IPS DF 19.7 (cell line): ENCODE measurements around the gene GEMIN5.
"Not testable (repeated sequence)": the region's sequence is repeated elsewhere in the genome, so short reads cannot be mapped to it uniquely, and the experiment has no call there.

Experiments
- DNase-seq: peaks from one replicate; pipeline ENCODE4 v3.0.0-alpha.2; 2013; ENCODE audit warnings: low read depth, low spot score

The GEMIN5 gene, protein sequence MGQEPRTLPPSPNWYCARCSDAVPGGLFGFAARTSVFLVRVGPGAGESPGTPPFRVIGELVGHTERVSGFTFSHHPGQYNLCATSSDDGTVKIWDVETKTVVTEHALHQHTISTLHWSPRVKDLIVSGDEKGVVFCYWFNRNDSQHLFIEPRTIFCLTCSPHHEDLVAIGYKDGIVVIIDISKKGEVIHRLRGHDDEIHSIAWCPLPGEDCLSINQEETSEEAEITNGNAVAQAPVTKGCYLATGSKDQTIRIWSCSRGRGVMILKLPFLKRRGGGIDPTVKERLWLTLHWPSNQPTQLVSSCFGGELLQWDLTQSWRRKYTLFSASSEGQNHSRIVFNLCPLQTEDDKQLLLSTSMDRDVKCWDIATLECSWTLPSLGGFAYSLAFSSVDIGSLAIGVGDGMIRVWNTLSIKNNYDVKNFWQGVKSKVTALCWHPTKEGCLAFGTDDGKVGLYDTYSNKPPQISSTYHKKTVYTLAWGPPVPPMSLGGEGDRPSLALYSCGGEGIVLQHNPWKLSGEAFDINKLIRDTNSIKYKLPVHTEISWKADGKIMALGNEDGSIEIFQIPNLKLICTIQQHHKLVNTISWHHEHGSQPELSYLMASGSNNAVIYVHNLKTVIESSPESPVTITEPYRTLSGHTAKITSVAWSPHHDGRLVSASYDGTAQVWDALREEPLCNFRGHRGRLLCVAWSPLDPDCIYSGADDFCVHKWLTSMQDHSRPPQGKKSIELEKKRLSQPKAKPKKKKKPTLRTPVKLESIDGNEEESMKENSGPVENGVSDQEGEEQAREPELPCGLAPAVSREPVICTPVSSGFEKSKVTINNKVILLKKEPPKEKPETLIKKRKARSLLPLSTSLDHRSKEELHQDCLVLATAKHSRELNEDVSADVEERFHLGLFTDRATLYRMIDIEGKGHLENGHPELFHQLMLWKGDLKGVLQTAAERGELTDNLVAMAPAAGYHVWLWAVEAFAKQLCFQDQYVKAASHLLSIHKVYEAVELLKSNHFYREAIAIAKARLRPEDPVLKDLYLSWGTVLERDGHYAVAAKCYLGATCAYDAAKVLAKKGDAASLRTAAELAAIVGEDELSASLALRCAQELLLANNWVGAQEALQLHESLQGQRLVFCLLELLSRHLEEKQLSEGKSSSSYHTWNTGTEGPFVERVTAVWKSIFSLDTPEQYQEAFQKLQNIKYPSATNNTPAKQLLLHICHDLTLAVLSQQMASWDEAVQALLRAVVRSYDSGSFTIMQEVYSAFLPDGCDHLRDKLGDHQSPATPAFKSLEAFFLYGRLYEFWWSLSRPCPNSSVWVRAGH (N-terminal part only)

DNA sequence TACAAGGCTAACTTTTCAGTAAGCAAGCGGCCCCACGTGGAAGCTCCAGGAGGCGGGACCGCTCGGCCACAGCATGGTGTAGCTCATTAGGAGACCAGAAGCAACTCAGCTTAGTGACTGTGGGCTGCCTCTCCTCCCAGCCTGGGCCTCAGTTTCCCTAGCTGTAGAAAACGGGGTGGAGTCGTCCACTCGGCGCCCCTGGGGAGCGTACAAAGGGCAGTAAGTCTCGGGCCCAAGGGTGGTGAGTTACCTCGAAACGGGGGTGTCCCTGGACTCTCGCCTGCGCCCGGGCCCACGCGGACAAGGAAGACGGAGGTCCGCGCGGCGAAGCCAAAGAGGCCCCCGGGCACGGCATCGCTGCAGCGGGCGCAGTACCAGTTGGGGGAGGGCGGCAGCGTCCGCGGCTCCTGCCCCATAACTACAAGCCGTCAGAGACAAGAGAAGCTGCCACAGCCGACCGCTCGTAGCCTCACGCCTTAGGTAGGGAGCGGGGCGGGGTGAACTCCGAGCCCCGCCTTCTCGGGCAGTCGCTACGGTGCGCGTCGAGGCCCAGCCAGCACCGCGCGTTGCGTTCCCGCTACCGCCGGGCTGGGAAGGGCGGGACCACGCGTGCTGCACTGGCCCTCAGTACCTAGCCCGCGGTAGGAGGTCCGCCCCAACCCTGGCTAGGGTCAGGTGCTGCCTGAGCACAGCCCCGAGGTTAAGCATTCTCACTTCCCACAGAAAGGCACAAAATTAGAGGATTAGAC lies at the start of gene GEMIN5:
Gene GEMIN5 (minus strand): TSS at position 494 of the 749 bp plus-strand sequence. CDS start 78 bp downstream, at position 416.
- DNase-seq: peak; percentile 48

DNA sequence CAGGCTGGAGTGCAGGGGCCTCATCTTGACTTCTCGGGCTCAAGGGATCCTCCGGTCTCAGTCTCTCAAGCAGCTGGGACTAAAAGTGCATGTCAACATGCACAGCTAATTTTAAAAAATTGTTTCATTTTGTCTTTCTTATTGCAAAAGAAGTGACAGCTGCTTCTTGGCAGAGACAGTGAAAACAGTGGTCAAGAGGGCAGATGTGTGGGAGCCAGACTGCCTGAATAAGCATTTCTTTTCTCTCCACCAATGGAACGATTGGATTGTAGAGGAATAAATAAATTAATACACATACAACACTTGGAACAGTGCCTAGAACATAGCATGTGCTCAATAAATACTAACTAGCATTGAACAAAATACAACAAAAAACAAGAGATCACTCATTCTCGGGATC lies 48.1 kb upstream of the GEMIN5 start:
- DNase-seq: no peak

GRCh38 chr5:154984946-154985516 lies 47.0 kb upstream of the GEMIN5 start:
- no peak for DNase-seq

GRCh38 chr5:154978294-154978693 lies 40.3 kb upstream of the GEMIN5 start:
- not testable (repeated sequence) for DNase-seq

DNA sequence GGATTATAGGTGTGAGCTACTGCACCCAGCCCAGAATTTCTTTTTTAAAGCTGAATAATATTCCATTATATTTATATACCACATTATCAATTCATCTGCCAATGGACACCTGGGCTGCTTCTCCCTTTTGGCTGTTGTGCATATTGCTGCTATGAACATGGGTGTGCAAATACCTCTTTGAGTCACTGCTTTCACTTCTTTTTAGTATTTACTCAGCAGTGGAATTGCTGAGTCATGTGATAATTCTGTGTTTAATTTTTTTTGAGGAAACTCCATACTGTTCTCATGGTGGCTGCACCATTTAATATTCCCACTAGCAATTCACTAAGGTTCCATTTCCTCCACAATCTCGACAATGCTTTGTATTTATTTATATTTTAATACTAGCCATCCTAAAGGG lies 39.4 kb upstream of the GEMIN5 start:
- no peak for DNase-seq

GRCh38 chr5:154976082-154976481 lies 38.1 kb upstream of the GEMIN5 start:
- DNase-seq: not testable (repeated sequence)

GRCh38 chr5:154972476-154973080 lies 34.6 kb upstream of the GEMIN5 start:
- DNase-seq: no peak

DNA sequence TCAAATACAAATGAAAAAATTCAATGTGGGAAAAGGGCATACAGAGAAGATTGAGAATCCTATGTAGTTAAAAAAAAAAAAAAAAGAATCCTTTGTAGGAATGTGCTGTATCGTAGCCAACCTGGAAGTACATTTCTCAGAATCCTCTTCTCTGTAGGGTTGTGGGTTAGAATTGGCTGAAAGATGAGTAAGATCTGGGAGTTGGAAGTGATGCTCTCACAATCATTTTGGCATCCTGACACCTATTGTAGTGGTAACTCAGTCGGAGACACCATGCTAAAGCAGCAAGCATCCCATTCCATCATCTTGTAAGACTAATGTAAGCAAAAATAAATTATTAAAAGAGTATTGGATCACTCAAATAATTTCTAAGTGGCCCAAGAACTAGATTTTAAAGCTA lies 33.5 kb upstream of the GEMIN5 start:
- no peak for DNase-seq

GRCh38 chr5:154970759-154971158 lies 32.7 kb upstream of the GEMIN5 start:
- no peak for DNase-seq

DNA sequence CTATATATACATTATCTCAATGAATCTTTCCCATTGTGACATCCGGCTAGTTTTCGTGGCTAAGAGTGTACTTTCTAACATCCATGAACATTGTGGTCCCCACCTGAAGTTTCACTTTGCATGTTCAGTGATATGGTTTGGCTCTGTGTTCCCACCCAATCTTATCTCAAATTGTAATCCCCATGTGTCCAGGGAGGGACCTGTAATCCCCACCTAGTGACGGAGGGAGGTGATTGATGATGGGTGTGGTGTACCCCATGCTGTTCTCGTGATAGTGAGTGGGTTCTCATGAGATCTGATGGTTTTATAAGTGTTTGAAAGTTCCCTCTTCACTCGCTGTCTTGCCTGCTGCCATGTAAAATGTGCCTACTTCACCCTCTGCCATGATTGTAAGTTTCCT lies 30.9 kb upstream of the GEMIN5 start:
- no peak for DNase-seq

DNA sequence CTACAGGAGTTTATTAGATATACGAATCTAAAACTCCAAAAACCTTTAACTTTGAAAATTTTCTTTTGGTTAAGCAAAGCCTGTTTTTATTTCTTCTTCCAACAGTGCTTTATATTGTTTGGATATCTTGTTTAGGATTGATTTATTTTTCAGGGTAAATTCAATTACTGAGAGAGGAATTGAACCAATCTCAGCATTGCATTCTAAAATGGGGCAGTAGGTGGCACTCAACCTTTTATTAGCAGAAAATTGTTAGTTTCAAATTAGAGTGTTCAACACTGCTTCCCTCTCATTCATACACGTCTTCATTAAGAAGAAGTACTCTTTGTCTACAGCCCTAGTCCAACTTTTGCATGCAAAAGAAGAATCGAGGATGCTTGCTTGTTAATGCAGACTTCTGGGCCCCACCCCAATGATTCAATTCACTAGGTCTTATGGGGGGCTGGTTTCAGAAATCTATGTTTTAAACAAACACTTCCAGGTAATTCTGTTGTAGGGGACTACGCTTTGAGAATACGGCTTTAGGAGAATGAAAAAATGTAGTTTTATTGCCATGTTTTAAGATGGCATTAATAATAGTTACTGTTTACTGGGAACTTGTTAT lies 29.5 kb upstream of the GEMIN5 start:
- no peak for DNase-seq

GRCh38 chr5:154966874-154967273 lies 28.9 kb upstream of the GEMIN5 start:
- no peak for DNase-seq

GRCh38 chr5:154966081-154966841 lies 28.2 kb upstream of the GEMIN5 start:
- no peak for DNase-seq

- no peak for DNase-seq
Measured at GRCh38 chr5:154962494-154962893, 24.5 kb upstream of the GEMIN5 start.

DNA sequence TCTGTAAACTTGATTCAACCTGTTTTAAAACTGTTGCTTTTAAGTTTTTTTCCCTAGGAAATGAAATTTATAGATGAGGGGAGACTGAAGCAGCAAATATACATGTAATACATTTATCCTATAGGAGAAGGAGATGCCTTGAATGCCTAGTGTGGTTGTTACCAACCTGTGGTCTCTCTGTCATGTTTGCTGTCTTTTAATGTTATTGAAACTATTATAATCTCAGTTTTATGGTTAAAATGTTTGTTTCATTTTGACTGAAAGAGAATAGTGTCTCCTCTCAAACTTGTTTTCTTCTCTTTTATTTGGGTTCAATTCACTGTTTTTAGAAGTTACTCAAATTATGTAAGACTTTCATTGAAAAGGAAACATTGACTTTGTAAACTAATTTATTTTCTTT lies 18.7 kb upstream of the GEMIN5 start:
- DNase-seq: no peak

DNA sequence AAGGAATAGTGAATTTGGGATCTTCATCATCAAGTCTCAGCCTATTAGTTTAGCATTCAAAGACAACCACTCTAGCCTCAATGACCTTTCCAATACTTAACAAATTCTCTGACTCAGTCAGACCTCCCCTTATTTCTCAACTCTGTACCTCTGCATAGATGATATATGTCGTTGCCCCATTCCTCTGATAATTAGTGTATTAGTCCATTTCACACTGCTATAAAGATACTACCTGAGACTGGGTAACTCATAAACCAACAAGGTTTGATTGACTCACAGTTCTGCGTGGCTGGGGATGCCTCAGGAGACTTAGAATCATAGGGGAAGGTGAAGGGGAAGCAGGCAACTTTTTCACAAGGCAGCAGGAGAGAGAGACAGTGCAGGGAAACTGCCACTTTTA lies 11.8 kb upstream of the GEMIN5 start:
- DNase-seq: no peak

GRCh38 chr5:154948313-154948712 lies 10.3 kb upstream of the GEMIN5 start:
- no peak for DNase-seq

DNA sequence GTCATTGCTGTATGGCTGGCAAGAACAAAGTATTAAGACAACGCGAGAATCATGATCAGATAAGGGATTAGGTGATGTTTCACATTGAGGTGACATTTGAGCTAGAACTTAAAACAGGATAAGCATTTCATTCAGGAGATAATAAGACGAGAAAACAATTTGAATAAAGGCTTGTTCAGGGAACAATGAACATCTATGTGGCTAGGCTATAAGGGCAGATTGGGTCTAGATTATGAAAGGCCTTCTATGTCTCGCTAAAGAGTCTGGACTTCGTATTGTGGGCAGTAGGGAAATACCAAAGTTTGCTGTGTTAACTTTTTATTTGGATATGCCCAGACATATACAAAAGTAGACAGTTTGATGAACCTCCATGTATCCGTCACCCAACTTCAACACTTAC lies 9.8 kb upstream of the GEMIN5 start:
- DNase-seq: no peak

DNA sequence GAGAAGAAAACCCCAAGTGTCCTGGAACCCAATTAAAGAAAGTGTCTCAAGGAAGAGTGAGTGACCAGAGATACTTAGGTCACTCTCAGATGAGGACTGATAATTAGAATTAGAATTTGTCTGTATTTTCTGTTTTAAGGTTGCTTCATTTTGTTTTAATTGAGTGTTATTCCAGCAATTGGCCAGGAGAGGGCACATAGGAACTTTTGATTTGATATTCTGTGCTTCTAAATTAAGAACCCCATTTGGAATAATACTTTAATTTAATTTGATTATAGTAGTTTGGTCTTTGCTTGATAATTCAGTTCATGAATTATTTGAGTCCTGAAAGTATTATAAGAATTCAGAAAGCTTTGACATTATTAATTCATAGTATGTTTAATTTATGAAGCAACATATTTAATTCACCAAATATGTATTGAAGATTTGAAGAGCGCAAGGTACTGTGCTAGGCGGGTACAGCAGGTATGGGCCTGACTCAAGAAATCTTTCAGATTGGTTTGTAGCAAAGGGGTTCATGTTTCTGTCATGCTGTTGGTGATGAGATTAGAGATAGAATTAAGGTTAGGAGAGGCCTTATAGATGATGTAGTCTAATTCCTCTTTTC lies 7.8 kb upstream of the GEMIN5 start:
- DNase-seq: no peak
